HG03439 (cell line): Measurements from ENCODE around the gene KIAA0040.

Source experiments
- ATAC-seq: cut with Tn5 transposase; IDR thresholded peaks from one replicate; pipeline ENCODE4 v1.9.1; 2021; ENCODE audit warnings: mild to moderate bottlenecking, moderate library complexity; ENCODE audit not compliant: unreplicated experiment

KIAA0040 gene

DNA sequence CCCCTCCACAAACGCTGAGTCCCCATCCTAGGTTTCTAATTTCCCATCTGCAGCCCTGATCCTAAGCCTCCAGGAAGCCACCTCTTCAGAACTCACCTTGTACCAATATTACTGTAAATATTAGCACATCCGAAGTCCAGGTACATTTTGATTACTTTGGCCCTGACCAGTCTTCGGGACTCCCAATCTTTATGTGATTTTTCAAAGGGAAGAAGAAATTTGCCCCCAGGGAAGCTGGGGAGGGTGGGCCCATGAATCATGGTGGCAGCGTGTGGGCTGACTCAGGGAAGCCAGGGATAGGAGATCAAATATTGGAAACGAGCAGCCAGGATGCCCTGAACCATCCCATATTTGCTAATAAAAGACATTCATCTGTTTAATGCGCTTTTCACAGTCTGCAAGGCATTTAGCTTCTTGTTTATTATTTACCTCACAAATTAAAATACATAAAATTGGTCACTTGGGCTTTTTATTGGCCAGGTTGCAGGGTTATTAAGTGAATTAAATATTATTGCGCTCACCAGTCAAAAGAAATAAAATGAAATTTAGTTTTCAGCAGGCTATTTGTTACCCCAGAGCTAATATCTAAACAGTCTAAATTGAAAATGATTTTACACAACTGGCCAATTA is 46.6 kb downstream of the KIAA0040 start:
- ATAC-seq = no peak

GRCh38 chr1:175138579-175138978 is 54.0 kb downstream of the KIAA0040 start:
- no peak for ATAC-seq

DNA sequence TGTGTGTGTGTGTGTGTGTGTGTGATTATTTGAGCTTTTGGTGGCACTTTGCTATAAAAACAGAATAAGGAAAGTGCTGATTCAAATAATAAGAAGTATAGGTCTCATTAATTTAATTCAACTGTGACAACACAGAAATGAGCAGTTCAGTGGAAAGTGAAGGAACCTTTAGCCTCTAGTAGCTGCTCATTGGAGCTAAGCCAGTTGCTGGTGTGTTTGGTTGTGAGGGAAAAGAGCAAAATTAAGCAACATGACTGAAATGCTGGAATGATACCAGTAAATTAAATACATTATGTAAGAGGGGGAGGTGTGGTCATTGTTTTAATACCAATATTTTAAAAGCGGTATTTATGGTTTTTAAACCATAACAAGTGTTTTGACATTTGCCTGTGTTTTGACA is 55.2 kb downstream of the KIAA0040 start:
- ATAC-seq = no peak

GRCh38 chr1:175136246-175136645 is 56.3 kb downstream of the KIAA0040 start:
- no peak for ATAC-seq

- no peak for ATAC-seq
Observed at GRCh38 chr1:175134500-175134899, 58.1 kb downstream of the KIAA0040 start.

DNA sequence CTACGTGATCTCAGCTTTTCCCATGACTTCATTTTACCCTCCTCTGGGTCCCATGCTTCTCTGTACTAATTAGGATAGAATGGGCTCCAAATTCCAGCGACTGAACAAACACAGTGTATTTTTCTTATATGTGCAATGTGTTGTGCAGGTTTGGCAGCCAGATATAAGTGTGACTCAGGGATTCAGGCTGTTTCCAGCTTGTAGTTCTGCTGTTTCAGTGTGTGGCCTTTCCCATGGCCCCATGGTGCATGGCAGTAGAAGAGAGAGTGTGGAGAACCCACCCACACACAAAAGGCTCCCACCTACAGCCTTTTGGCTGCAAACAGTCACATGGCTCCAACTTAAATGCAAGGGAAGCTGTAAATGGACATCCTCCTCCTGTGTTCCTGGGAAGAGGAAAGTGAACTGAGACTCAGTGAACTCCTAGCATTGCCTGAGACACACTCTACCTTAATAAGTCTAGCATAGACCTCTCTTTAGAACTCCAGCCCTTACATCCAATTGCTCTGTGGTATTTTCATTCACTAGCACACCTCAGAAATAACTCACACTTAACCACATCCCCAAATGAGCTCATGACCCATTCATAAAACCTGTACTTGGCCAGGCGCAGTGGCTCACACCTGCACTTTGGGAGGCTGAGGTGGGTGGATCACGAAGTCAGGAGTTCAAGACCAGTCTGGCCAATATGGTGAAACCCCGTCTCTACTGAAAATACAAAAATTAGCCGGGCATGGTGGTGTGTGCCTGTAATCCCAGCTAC is 58.7 kb downstream of the KIAA0040 start:
- ATAC-seq = no peak

GRCh38 chr1:175132436-175132835 is 60.1 kb downstream of the KIAA0040 start:
- ATAC-seq = no peak

- ATAC-seq = no peak
Observed at GRCh38 chr1:175131095-175131494, 61.5 kb downstream of the KIAA0040 start.

GRCh38 chr1:175130649-175131045 is 61.9 kb downstream of the KIAA0040 start:
- ATAC-seq = no peak

DNA sequence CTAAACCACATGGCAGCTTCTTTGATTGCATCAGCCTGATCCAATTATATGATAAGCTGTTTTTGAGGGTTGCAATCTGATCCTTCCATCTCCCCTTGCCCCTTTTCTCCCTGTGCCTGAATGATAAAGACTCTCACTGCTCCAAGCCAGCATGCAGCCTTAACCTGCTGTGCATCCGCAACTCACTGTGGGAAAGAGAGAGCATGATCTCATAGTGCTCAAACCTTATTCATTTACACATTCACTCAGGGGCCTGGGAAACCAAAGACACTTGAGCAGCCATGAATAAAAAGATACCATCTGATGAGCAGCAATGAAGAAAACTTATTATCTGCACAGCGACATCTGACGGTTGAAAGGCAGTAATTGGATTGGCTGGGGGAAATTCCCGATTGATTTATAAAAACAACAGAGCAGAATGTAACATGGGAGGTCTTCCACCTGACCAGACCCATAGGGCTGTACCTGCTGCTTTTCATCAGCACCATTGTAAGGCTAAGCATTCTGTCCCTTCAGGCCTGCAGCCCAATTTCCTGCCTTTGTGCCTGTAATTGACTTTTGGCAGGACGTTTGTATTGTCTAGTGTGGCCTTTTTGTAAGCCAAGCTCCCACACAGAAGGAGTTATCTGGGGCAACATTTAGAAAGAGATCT is 62.5 kb downstream of the KIAA0040 start:
- ATAC-seq = no peak

GRCh38 chr1:175129644-175129996 is 63.0 kb downstream of the KIAA0040 start:
- no peak for ATAC-seq

GRCh38 chr1:175129182-175129581 is 63.4 kb downstream of the KIAA0040 start:
- ATAC-seq = no peak

DNA sequence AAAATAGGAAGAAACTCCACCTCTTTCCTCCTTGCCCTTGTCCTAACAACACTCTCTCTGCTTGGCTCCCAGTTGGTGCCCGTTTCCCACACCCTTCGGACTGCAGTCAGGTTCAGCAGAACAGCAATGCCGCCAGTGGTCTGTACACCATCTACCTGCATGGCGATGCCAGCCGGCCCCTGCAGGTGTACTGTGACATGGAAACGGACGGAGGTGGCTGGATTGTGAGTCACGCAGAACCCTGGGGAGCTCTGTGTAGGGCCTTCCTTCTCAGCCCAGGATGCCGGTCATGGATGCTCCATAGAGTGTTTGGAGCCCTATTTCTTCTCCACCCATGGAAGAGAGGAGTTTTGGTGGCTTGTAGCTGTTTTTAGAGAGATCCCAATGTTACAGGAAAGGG is 64.1 kb downstream of the KIAA0040 start:
- ATAC-seq = no peak

GRCh38 chr1:175127565-175127964 is 65.0 kb downstream of the KIAA0040 start:
- no peak for ATAC-seq

DNA sequence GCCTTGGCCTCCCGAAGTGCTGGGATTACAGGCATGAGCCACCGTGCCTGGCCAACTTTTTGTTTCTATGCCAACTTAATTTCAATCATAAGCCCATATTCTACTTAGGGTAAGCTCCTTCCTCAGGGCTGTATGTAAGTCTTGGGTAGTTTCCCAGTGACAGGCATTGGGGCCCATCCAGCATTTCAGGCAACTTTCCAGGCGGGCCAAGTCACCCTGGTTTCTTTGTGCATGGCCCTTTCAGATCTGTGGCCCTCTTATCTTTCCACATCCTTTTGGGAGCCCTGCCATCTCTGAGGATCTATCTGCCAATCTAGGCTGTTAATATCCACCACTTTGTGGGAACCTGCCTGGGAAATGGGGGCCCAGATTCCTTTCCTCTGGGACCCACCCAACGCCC is 66.2 kb downstream of the KIAA0040 start:
- ATAC-seq = no peak

GRCh38 chr1:175124861-175125260 is 67.7 kb downstream of the KIAA0040 start:
- no peak for ATAC-seq

GRCh38 chr1:175120511-175120910 is 72.1 kb downstream of the KIAA0040 start:
- no peak for ATAC-seq

DNA sequence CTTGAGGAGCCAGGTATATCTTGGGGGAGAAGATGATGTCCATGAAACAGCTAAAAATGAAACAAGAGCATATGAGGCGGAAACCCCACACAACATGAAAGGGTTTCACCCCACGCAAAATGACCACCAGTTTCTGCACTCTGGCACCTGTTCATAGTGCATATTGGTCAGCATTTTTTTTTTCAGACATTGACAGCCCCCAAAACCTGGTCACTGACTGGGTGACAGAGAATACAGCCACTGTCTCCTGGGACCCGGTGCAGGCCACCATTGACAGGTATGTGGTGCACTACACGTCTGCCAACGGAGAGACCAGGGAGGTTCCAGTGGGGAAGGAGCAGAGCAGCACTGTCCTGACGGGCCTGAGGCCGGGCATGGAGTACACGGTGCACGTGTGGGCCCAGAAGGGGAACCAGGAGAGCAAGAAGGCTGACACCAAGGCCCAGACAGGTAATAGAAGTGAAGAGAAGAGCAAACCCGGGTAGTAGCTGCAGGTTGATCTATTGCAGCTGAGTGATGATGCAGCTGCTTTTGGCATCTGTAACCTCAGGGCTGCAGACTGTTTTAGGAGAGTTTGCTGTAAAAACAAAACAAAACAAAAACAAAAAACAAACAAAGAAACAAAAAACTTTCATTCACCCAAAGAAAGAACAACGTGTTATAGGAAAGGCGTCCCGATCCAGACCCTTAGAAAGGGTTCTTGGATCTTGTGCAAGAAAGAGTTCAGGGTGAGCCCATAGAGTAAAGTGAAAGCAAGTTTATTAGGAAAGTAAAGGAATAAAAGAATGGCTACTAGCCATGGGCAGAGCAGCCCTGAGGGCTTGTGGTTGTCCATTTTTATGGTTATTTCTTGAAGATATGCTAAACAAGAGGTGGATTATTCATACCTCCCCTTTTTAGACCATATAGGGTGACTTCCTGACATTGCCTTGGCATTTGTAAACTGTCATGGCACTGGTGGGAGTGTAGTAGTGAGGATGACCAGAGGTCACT is 73.9 kb downstream of the KIAA0040 start:
- no peak for ATAC-seq

GRCh38 chr1:175116903-175117302 is 75.7 kb downstream of the KIAA0040 start:
- no peak for ATAC-seq

DNA sequence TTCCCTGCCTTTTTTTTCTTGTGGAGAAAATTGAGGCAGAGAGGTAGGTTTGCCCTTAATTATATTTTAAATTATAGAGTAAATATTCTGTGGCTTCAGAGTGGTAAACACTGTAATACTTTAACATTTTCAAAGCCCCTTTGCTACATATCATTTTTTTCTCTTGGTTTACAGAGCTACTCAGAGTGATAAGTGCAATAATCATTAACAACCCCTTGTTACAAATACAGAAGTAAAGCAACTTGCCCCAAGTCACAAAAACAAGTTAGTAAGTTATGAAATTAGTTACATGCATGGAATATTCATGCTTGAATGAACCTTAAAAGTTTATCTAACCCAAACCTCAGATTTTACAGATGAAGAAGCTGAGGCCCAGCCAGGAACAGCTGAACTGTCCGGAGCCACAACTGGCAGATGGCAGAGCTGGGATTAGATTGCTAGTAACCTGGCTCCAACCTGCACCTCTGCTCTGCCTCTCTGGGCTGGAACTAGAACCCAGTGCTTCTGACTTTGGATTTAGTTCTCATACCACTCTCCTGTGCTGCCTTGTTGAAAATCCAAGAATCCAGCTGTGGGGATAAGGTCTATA is 76.3 kb downstream of the KIAA0040 start:
- ATAC-seq = no peak

GRCh38 chr1:175114996-175115395 is 77.6 kb downstream of the KIAA0040 start:
- ATAC-seq = no peak
